ENCODE measurements around the gene RIPK1. TPM values are rescaled to one million over a fixed set of nuclear protein-coding genes. Genes with fewer than 3 reads are reported as not detected.

The RIPK1 gene
- total and polyA plus RNA-seq, 10 of the 15 experiments (the other 5 are each of a cell fraction or from before 2014, with no cell fraction given) = 1.6 to 11.2 (median 6.3) TPM

GRCh38 chr6:3144571-3144970 is 76.3 kb downstream of the RIPK1 start (continued):
- TF ChIP-seq ZBTB4 (CRISPR knock-in tag; IDR thresholded peaks at IDR 0.05) (no peak), RCOR1 (conservative IDR thresholded peaks at IDR 0.05; ENCODE audit: low read depth, low read length) (no peak)

GRCh38 chr6:3147914-3148757 is 79.8 kb downstream of the RIPK1 start:
- no peaks in the 10 kb centered on the region for H4K20me1 ChIP-seq (ENCODE audit: control insufficient read depth, insufficient read depth)
- no peaks in the 10 kb centered on the region for H3K79me2 ChIP-seq (ENCODE audit: control insufficient read depth, insufficient read depth, low read length)
- no peaks in the 10 kb centered on the region for H3K9me3 ChIP-seq (replicated peaks; ENCODE audit: control insufficient read depth, insufficient read depth, low read length)
- H3K4me1 ChIP-seq (ENCODE audit: control insufficient read depth, insufficient read depth, low read length) = no peaks in the 10 kb centered on the region
- H3K4me2 ChIP-seq (ENCODE audit: control insufficient read depth, insufficient read depth) = no peak overlapping the region
- no peak overlapping the region for H3K27ac ChIP-seq (ENCODE audit: control insufficient read depth, insufficient read depth)
- TF ChIP-seq TBL1XR1 (IDR thresholded peaks at IDR 0.05; ENCODE audit: low read depth, low read length) (no peak), IKZF1 (conservative IDR thresholded peaks at IDR 0.05) (no peak), CTCF (IDR thresholded peaks at IDR 0.05 in 2 of 3, conservative IDR thresholded peaks at IDR 0.05 in 1 of 3; ENCODE audit: control insufficient read depth in 2 of 3, extremely low read depth in 1 of 3, insufficient read depth in 1 of 3, low read depth in 3 of 3, low read length in 3 of 3) (peak in 1 of 3 experiments; percentile 9; a peak in 2 of 6 replicates), IKZF2 (IDR thresholded peaks at IDR 0.05) (no peak)
- H2AFZ ChIP-seq (ENCODE audit: control insufficient read depth, low read depth, low read length) = no peak overlapping the region
- intact Hi-C loops (cut with micrococcal nuclease; ENCODE audit: unreplicated experiment) (no loop called here), in situ Hi-C loops (cut with MboI) (no loop called here)
- H3K9ac ChIP-seq (ENCODE audit: control insufficient read depth, insufficient read depth, low read length) = no peak overlapping the region
- ChIA-PET RAD21 (ENCODE audit: unreplicated experiment) (interaction anchor here (0.8 kb wide), 1 partner anchor 103 kb away, joined by 3 read pairs; no protein-coding TSS in a partner anchor), SMC1A (ENCODE audit: uncharacterized antibody, unreplicated experiment) (no interaction called here), POLR2A (no interaction called here), CTCF (interaction anchor here (1.1 kb wide), 1 partner anchor 9 kb away, joined by 3 read pairs; no protein-coding TSS in a partner anchor)
- ATAC-seq = no peak; the same call in 2 of the 3 replicates
- H3K36me3 ChIP-seq (ENCODE audit: control insufficient read depth in 2 of 2, insufficient read depth in 2 of 2, low read length in 1 of 2) = no peaks in the 10 kb centered on the region; a peak in 1 of 4 replicates
- H3K27me3 ChIP-seq (replicated peaks in 1 of 2; ENCODE audit: control insufficient read depth in 2 of 2, insufficient read depth in 2 of 2, low read length in 1 of 2) = no peaks in the 10 kb centered on the region
- DNase-seq (ENCODE audit: low read depth, low spot score) = no peak
- BruUV-seq (replicated peaks) = no TSS peak
- FAIRE-seq = no peak
- H3K4me3 ChIP-seq = no peak overlapping the region
- WGBS (ENCODE audit: insufficient coverage, insufficient replicate concordance, low lambda C conversion rate, missing lambda C conversion rate) = 85% methylated on average over 6 of the region's 6 CpGs

Data from GM12878 (cell line).